H9 (cell line): Measurements from ENCODE around the gene HOXC13. TPM values are rescaled to one million over a fixed set of nuclear protein-coding genes. Genes with fewer than 3 reads are reported as not detected.

Experiments used
- DNase-seq: peaks from one replicate; pipeline ENCODE4 v3.0.0-alpha.2; 2017
- H2AFZ ChIP-seq: one replicate; pipeline ENCODE4 v1.6.1; 2013; ENCODE audit warnings: mild to moderate bottlenecking, low read length, control low read depth, moderate library complexity
- H2AK5ac ChIP-seq: 2 replicates; pipeline ENCODE4 v1.6.1; 2013; ENCODE audit warnings: low read length, control low read depth, mixed read lengths; ENCODE audit not compliant: insufficient read length
- H2BK120ac ChIP-seq: one replicate; pipeline ENCODE4 v1.6.1; 2013; ENCODE audit warnings: low read depth, mild to moderate bottlenecking, low read length, control low read depth, inconsistent platforms; ENCODE audit not compliant: poor library complexity, severe bottlenecking
- H2BK12ac ChIP-seq: 2 replicates; pipeline ENCODE4 v1.6.1; 2013; ENCODE audit warnings: low read length, control low read depth, mixed read lengths, low read depth; ENCODE audit not compliant: insufficient read length
- H2BK15ac ChIP-seq: 2 replicates; pipeline ENCODE4 v1.6.1; 2013; ENCODE audit warnings: low read depth, low read length, control low read depth
- H2BK20ac ChIP-seq: one replicate; pipeline ENCODE4 v1.6.1; 2013; ENCODE audit warnings: low read depth, mild to moderate bottlenecking, low read length, control low read depth, inconsistent platforms; ENCODE audit not compliant: poor library complexity, severe bottlenecking
- H2BK5ac ChIP-seq: 2 replicates; pipeline ENCODE4 v1.6.1; 2013; ENCODE audit warnings: low read length, control low read depth, mixed read lengths; ENCODE audit not compliant: insufficient read length
- H3K14ac ChIP-seq: 2 replicates; pipeline ENCODE4 v1.6.1; 2013; ENCODE audit warnings: low read length, control low read depth; ENCODE audit not compliant: insufficient read depth
- H3K18ac ChIP-seq: 2 replicates; pipeline ENCODE4 v1.6.1; 2013; ENCODE audit warnings: low read depth, mild to moderate bottlenecking, mixed read lengths, low read length, control low read depth; ENCODE audit not compliant: insufficient read length
- H3K23ac ChIP-seq: 2 replicates; pipeline ENCODE4 v1.6.1; 2013; ENCODE audit warnings: low read length, control low read depth, mixed read lengths, low read depth; ENCODE audit not compliant: insufficient read length
- H3K23me2 ChIP-seq: 2 replicates; pipeline ENCODE4 v1.6.1; 2013; ENCODE audit warnings: low read depth, mild to moderate bottlenecking, mixed read lengths, low read length, control low read depth; ENCODE audit not compliant: insufficient read length, poor library complexity, severe bottlenecking
- H3K27ac ChIP-seq: 2 replicates; pipeline ENCODE4 v1.5.1; 2013; ENCODE audit warnings: low read length, control low read depth, mixed read lengths, low read depth; ENCODE audit not compliant: insufficient read length
- H3K27me3 ChIP-seq: 2 replicates; pipeline ENCODE4 v1.6.1; 2013; ENCODE audit warnings: low read length, control low read depth, inconsistent platforms; ENCODE audit not compliant: insufficient read depth
- H3K4ac ChIP-seq: 2 replicates; pipeline ENCODE4 v1.6.1; 2013; ENCODE audit warnings: low read depth, mild to moderate bottlenecking, control low read depth, inconsistent platforms, low read length, moderate library complexity
- H3K4me1 ChIP-seq: 2 replicates; pipeline ENCODE4 v1.6.1; 2013; ENCODE audit warnings: low read length, control low read depth, inconsistent platforms; ENCODE audit not compliant: insufficient read depth
- H3K4me2 ChIP-seq: 2 replicates; pipeline ENCODE4 v1.6.1; 2013; ENCODE audit warnings: low read length, control low read depth, mixed read lengths; ENCODE audit not compliant: insufficient read length, insufficient read depth
- H3K56ac ChIP-seq: 2 replicates; pipeline ENCODE4 v1.6.1; 2013; ENCODE audit warnings: low read depth, mild to moderate bottlenecking, mixed read lengths, low read length, control low read depth; ENCODE audit not compliant: insufficient read length
- H3K79me1 ChIP-seq: 2 replicates; pipeline ENCODE4 v1.6.1; 2013; ENCODE audit warnings: low read depth, mild to moderate bottlenecking, moderate library complexity, low read length, control low read depth, inconsistent platforms; ENCODE audit not compliant: insufficient read depth, poor library complexity, severe bottlenecking
- H3K79me2 ChIP-seq: 2 replicates; pipeline ENCODE4 v1.6.1; 2013; ENCODE audit warnings: low read length, control low read depth, inconsistent platforms; ENCODE audit not compliant: insufficient read depth
- H3K9ac ChIP-seq: 2 replicates; pipeline ENCODE4 v1.6.1; 2013; ENCODE audit warnings: low read length, control low read depth, mixed read lengths; ENCODE audit not compliant: insufficient read length; ENCODE audit errors: extremely low read depth
- H3K9me3 ChIP-seq: one replicate; pipeline ENCODE4 v1.6.1; 2013; ENCODE audit warnings: low read depth, low read length, inconsistent platforms; ENCODE audit not compliant: control insufficient read depth
- H3T11ph ChIP-seq: one replicate; pipeline ENCODE4 v1.6.1; 2013; ENCODE audit warnings: mild to moderate bottlenecking, low read length, control low read depth, inconsistent platforms
- H4K20me1 ChIP-seq: one replicate; pipeline ENCODE4 v1.6.1; 2013; ENCODE audit not compliant: control insufficient read depth, insufficient read length, insufficient read depth
- H4K5ac ChIP-seq: 2 replicates; pipeline ENCODE4 v1.6.1; 2013; ENCODE audit warnings: low read depth, mild to moderate bottlenecking, mixed read lengths, low read length, control low read depth; ENCODE audit not compliant: insufficient read length
- H4K8ac ChIP-seq: replicated peaks from 2 replicates; pipeline ENCODE4 v1.6.1; 2013; ENCODE audit warnings: low read length, control low read depth, mixed read lengths, low read depth; ENCODE audit not compliant: insufficient read length
- H4K91ac ChIP-seq: 2 replicates; pipeline ENCODE4 v1.6.1; 2013; ENCODE audit warnings: low read depth, mild to moderate bottlenecking, moderate library complexity, mixed read lengths, low read length, control low read depth; ENCODE audit not compliant: insufficient read length
- H3K27ac Mint-ChIP-seq, 3 experiments: 2 replicates in 2 of 3; 3 replicates in 1 of 3; pipeline ENCODE4 v1.8.0; 2020 to 2021; ENCODE audit warnings: mixed read lengths in 3 of 3, mild to moderate bottlenecking in 1 of 3, moderate library complexity in 1 of 3
- H3K27me3 Mint-ChIP-seq: 2 replicates; pipeline ENCODE4 v1.8.0; 2021; ENCODE audit warnings: low read depth, mild to moderate bottlenecking, moderate library complexity, mixed read lengths
- H3K36me3 Mint-ChIP-seq, 3 experiments: 2 replicates in 2 of 3; 3 replicates in 1 of 3; pipeline ENCODE4 v1.8.0; 2020 to 2021; ENCODE audit warnings: low read depth in 3 of 3, mixed read lengths in 3 of 3; ENCODE audit not compliant: insufficient read depth in 1 of 3
- H3K4me1 Mint-ChIP-seq, 2 experiments: 2 replicates each; pipeline ENCODE4 v1.8.0; 2020; ENCODE audit warnings: mixed read lengths in 2 of 2
- H3K4me3 Mint-ChIP-seq, 2 experiments: 2 replicates in 1 of 2; 3 replicates in 1 of 2; pipeline ENCODE4 v1.8.0; 2020 to 2021; ENCODE audit warnings: mild to moderate bottlenecking in 2 of 2, mixed read lengths in 2 of 2, moderate library complexity in 1 of 2
- H3K9me3 Mint-ChIP-seq, 2 experiments: 2 replicates in 1 of 2; 3 replicates in 1 of 2; pipeline ENCODE4 v1.8.0; 2020; ENCODE audit warnings: mild to moderate bottlenecking in 2 of 2, mixed read lengths in 2 of 2, moderate library complexity in 1 of 2
- WGBS: extraction: QIAGEN DNeasy Blood & Tissue Kit; methylation state at CpG from one replicate; pipeline ENCODE4 v1.1.7; 2013; ENCODE audit warnings: missing lambda C conversion rate, low lambda C conversion rate, mixed read lengths; ENCODE audit not compliant: insufficient read length; ENCODE audit errors: extremely low coverage; 5-methylcytosine and 5-hydroxymethylcytosine counted together
- total RNA-seq: library from RNA; stranded (reverse); gene quantifications from 2 replicates; pipeline ENCODE4 v1.2.1, GENCODE V29; 2021
- TF ChIP-seq, protein P1 (sequence below): fragments of 200-600 bp; sonication (generic); conservative IDR thresholded peaks from 3 replicates; pipeline ENCODE4 v1.8.0; 2021; ENCODE audit warnings: antibody characterized with exemption, mild to moderate bottlenecking

Gene HOXC13
- total RNA-seq, 1 experiment from 2014 or later: not detected

- Histone ChIP-seq H3K9me3 (no peaks in the 10 kb centered on the region), H4K20me1 (no peaks in the 10 kb centered on the region), H3K9ac (no peak overlapping the region), H3K4me1 (no peaks in the 10 kb centered on the region), H4K5ac (no peak overlapping the region), H3K27me3 (peaks cover 96% of the 10 kb centered on the region), H2BK15ac (no peak overlapping the region), H3K27ac (no peak overlapping the region), H3K79me2 (no peaks in the 10 kb centered on the region), H3T11ph (no peak overlapping the region), H3K4me2 (no peak overlapping the region), H4K91ac (no peak overlapping the region), H3K79me1 (no peaks in the 10 kb centered on the region), H2AK5ac (no peak overlapping the region), H2BK12ac (no peak overlapping the region), H3K56ac (no peak overlapping the region), H3K23me2 (no peaks in the 10 kb centered on the region), H3K23ac (no peak overlapping the region), H2BK120ac (no peak overlapping the region), H2BK20ac (no peak overlapping the region), H3K4ac (no peak overlapping the region), H4K8ac (no peak overlapping the region), H2BK5ac (no peak overlapping the region), H3K14ac (no peak overlapping the region), H3K18ac (no peak overlapping the region), H2AFZ (no peak overlapping the region)
- Mint-ChIP-seq H3K9me3 (peaks cover 3 to 11% of the 10 kb centered on the region in 2 experiments; a peak in 4 of 5 replicates), H3K4me3 (no peak overlapping the region; a peak in 1 of 5 replicates), H3K27me3 (peaks cover 100% of the 10 kb centered on the region), H3K27ac (no peak overlapping the region), H3K36me3 (no peaks in the 10 kb centered on the region; a peak in 2 of 7 replicates), H3K4me1 (peaks cover 3 to 11% of the 10 kb centered on the region in 2 experiments; a peak in 2 of 4 replicates)
- TF ChIP-seq, protein P1, sequence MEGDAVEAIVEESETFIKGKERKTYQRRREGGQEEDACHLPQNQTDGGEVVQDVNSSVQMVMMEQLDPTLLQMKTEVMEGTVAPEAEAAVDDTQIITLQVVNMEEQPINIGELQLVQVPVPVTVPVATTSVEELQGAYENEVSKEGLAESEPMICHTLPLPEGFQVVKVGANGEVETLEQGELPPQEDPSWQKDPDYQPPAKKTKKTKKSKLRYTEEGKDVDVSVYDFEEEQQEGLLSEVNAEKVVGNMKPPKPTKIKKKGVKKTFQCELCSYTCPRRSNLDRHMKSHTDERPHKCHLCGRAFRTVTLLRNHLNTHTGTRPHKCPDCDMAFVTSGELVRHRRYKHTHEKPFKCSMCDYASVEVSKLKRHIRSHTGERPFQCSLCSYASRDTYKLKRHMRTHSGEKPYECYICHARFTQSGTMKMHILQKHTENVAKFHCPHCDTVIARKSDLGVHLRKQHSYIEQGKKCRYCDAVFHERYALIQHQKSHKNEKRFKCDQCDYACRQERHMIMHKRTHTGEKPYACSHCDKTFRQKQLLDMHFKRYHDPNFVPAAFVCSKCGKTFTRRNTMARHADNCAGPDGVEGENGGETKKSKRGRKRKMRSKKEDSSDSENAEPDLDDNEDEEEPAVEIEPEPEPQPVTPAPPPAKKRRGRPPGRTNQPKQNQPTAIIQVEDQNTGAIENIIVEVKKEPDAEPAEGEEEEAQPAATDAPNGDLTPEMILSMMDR: no peak
- DNase-seq: no peak
- no CpG with 5 or more reads among the region's 21 CpGs for WGBS
Measured at GRCh38 chr12:53986686-53987483, 48.3 kb downstream of the HOXC13 start.
